SU-DHL-6 (cell line): Measurements from ENCODE around the gene RGS6.

Experiments used
- H2AFZ ChIP-seq: fragments of 200-600 bp; sonication (generic); 2 replicates; pipeline ENCODE4 v1.6.1; 2014; ENCODE audit warnings: low read depth, mild to moderate bottlenecking, moderate library complexity, mixed read lengths, antibody characterized with exemption, low read length; ENCODE audit not compliant: severe bottlenecking
- H3F3A ChIP-seq: fragments of 200-600 bp; shearing (Covaris generic); 2 replicates; pipeline ENCODE4 v1.6.0; 2016; ENCODE audit warnings: antibody characterized with exemption, mild to moderate bottlenecking; ENCODE audit not compliant: insufficient read depth
- H3K27ac ChIP-seq: fragments of 200-600 bp; sonication (generic); 2 replicates; pipeline ENCODE4 v1.5.1; 2016; ENCODE audit warnings: low read depth, mild to moderate bottlenecking, low read length, moderate library complexity, mixed read lengths
- H3K27me3 ChIP-seq: fragments of 200-600 bp; sonication (generic), shearing (Covaris generic); 2 replicates; pipeline ENCODE4 v1.6.0; 2014; ENCODE audit warnings: mild to moderate bottlenecking, low read length
- H3K36me3 ChIP-seq: fragments of 200-600 bp; sonication (generic); 2 replicates; pipeline ENCODE4 v1.6.1; 2014; ENCODE audit warnings: mild to moderate bottlenecking, low read length, mixed read lengths
- H3K4me2 ChIP-seq: fragments of 300-600, 200-600 bp; shearing (Covaris generic), sonication (generic); 2 replicates; pipeline ENCODE4 v1.6.0; 2014; ENCODE audit warnings: low read length, low read depth, mild to moderate bottlenecking; ENCODE audit not compliant: poor library complexity, severe bottlenecking
- H3K4me3 ChIP-seq: fragments of 200-600 bp; sonication (generic); 2 replicates; pipeline ENCODE4 v1.5.1; 2014; ENCODE audit warnings: antibody characterized with exemption, low read length, mild to moderate bottlenecking, mixed read lengths; ENCODE audit not compliant: insufficient read depth, poor library complexity, severe bottlenecking
- H3K79me2 ChIP-seq: fragments of 200-600 bp; sonication (generic); 2 replicates; pipeline ENCODE4 v1.6.1; 2014; ENCODE audit warnings: mild to moderate bottlenecking, low read length, moderate library complexity; ENCODE audit not compliant: insufficient read depth
- H3K9ac ChIP-seq: fragments of 200-600 bp; sonication (generic); 2 replicates; pipeline ENCODE4 v1.7.0; 2014; ENCODE audit warnings: mild to moderate bottlenecking, low read length
- H3K9me2 ChIP-seq: fragments of 200-600 bp; sonication (generic); replicated peaks from 2 replicates; pipeline ENCODE4 v1.6.1; 2014; ENCODE audit warnings: low read length; ENCODE audit not compliant: insufficient read depth
- H3K9me3 ChIP-seq: fragments of 200-600 bp; sonication (generic); 2 replicates; pipeline ENCODE4 v1.6.1; 2014; ENCODE audit warnings: low read length, mixed read lengths; ENCODE audit not compliant: insufficient read depth
- H4K20me1 ChIP-seq: fragments of 200-600 bp; sonication (generic); 2 replicates; pipeline ENCODE4 v1.6.1; 2014; ENCODE audit warnings: low read depth, mild to moderate bottlenecking, antibody characterized with exemption, low read length, moderate library complexity, mixed read lengths
- EZH2phosphoT487 ChIP-seq: fragments of 200-600 bp; sonication (generic), shearing (Covaris generic); conservative IDR thresholded peaks from 2 replicates; pipeline ENCODE4 v1.6.1; 2018; ENCODE audit warnings: mild to moderate bottlenecking, antibody characterized with exemption, low read length, moderate library complexity, mixed read lengths
- TF ChIP-seq, protein P1 (sequence below): fragments of 200-600 bp; sonication (generic); IDR thresholded peaks from one replicate; pipeline ENCODE4 v1.5.1; 2017; ENCODE audit warnings: antibody characterized with exemption, mild to moderate bottlenecking, low read length, moderate library complexity; ENCODE audit not compliant: insufficient read depth, poor library complexity, severe bottlenecking

Gene RGS6

DNA sequence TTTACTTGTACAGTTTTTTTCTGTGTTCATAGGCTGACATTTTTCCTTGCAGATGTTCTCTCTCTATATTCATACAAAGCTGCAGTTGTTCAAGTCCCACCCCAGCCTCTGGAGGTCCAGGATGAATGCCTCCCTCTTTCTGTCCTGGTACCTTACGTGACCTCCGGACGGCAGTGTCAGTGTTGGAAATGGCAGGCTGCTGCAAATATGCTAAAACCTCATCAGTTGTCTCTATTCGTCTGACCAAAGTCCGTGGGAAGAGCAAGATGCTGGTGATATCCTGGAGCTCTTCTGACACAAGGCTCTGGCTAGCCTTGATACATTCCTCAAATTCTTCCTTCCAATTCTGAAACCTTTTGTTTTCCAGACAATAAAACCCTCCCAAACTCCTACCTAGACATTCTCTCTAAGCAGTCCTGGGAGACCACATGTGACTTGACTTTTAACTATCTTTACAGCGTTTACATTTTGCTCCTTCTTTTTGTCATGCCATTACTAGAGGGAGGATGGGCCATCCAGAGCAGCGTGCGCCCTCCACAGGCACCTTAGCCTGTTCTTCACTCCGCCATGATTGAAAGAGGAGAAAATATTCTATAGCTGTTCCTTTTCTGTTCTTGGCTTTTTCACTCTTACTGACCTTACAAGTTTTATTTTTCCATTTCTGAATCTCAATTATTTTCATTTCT lies 143.6 kb downstream of the RGS6 start:
- Histone ChIP-seq H3K9ac (no peak overlapping the region), H3K36me3 (no peaks in the 10 kb centered on the region), H3K27ac (no peak overlapping the region), H2AFZ (no peak overlapping the region), H3K79me2 (no peaks in the 10 kb centered on the region), H3K4me3 (no peak overlapping the region), H3K9me2 (no peaks in the 10 kb centered on the region), H3K4me2 (no peak overlapping the region), H3F3A (no peaks in the 10 kb centered on the region), H3K27me3 (no peaks in the 10 kb centered on the region), H4K20me1 (no peaks in the 10 kb centered on the region), H3K9me3 (no peaks in the 10 kb centered on the region)
- TF ChIP-seq, protein P1, sequence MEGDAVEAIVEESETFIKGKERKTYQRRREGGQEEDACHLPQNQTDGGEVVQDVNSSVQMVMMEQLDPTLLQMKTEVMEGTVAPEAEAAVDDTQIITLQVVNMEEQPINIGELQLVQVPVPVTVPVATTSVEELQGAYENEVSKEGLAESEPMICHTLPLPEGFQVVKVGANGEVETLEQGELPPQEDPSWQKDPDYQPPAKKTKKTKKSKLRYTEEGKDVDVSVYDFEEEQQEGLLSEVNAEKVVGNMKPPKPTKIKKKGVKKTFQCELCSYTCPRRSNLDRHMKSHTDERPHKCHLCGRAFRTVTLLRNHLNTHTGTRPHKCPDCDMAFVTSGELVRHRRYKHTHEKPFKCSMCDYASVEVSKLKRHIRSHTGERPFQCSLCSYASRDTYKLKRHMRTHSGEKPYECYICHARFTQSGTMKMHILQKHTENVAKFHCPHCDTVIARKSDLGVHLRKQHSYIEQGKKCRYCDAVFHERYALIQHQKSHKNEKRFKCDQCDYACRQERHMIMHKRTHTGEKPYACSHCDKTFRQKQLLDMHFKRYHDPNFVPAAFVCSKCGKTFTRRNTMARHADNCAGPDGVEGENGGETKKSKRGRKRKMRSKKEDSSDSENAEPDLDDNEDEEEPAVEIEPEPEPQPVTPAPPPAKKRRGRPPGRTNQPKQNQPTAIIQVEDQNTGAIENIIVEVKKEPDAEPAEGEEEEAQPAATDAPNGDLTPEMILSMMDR = no peak

- H4K20me1 ChIP-seq = no peaks in the 10 kb centered on the region
- H3K27me3 ChIP-seq = no peaks in the 10 kb centered on the region
- no peak overlapping the region for H3K27ac ChIP-seq
- H3K4me3 ChIP-seq = no peak overlapping the region
- no peaks in the 10 kb centered on the region for H3K79me2 ChIP-seq
- H2AFZ ChIP-seq = no peak overlapping the region
- no peaks in the 10 kb centered on the region for H3K9me2 ChIP-seq
- no peaks in the 10 kb centered on the region; the same call in 1 of the 2 replicates for H3K9me3 ChIP-seq
- H3K4me2 ChIP-seq = no peak overlapping the region
- no peak for TF ChIP-seq EZH2phosphoT487
- TF ChIP-seq, protein P1 = no peak
- no peaks in the 10 kb centered on the region for H3K36me3 ChIP-seq
- no peak overlapping the region for H3K9ac ChIP-seq
- H3F3A ChIP-seq = no peaks in the 10 kb centered on the region
Observed at GRCh38 chr14:72081137-72081536, 148.9 kb downstream of the RGS6 start.

GRCh38 chr14:72084935-72085334 lies 152.7 kb downstream of the RGS6 start:
- no peak overlapping the region for H2AFZ ChIP-seq
- H3K27ac ChIP-seq = no peak overlapping the region
- no peaks in the 10 kb centered on the region; the same call in 1 of the 2 replicates for H3K9me3 ChIP-seq
- no peak overlapping the region for H3K9ac ChIP-seq
- no peaks in the 10 kb centered on the region for H3K36me3 ChIP-seq
- H3K4me2 ChIP-seq = no peak overlapping the region
- no peak overlapping the region for H3K4me3 ChIP-seq
- TF ChIP-seq, protein P1 = no peak
- TF ChIP-seq EZH2phosphoT487 = no peak
- H3K27me3 ChIP-seq = no peaks in the 10 kb centered on the region
- no peaks in the 10 kb centered on the region for H3K9me2 ChIP-seq
- H3K79me2 ChIP-seq = no peaks in the 10 kb centered on the region
- no peaks in the 10 kb centered on the region for H4K20me1 ChIP-seq
- no peaks in the 10 kb centered on the region for H3F3A ChIP-seq
